ENCODE data around the gene DPM1.

DPM1 gene

DNA sequence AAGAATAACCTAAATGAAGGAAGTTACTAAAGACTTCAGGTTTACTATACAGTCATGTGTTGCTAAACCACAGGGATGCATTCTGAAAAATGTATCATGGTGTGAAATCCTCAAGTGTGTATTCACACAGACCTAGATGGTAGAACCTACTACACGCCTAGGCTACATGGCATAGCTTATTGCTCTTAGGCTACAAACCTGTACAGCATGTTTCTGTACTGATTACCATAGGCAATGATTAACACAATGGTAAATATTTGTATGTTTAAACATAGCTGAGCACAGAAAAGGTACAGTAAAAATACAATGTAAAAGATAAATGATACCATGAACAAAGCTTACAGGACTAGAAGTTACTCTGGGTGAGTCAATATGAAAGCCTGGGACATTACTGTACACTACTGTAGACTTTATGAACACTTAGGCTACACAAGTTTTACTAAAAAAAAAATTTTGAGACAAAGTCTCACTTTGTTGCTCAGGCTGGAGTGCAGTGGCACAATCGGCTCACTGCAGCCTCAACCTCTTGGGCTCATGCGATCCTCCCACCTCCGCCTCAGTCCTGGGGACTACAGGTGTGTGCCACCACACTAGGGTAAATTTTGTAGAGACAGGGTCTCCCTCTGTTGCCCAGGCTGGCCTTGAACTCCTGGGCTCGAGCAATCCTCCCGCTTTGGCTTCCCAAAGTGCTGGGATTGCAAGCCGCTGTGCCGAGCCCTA, 63.1 kb downstream of the DPM1 start:
- H3K4me3 ChIP-seq (ENCODE audit: low read depth, low read length), result no peak overlapping the region
- TF ChIP-seq, protein P1, sequence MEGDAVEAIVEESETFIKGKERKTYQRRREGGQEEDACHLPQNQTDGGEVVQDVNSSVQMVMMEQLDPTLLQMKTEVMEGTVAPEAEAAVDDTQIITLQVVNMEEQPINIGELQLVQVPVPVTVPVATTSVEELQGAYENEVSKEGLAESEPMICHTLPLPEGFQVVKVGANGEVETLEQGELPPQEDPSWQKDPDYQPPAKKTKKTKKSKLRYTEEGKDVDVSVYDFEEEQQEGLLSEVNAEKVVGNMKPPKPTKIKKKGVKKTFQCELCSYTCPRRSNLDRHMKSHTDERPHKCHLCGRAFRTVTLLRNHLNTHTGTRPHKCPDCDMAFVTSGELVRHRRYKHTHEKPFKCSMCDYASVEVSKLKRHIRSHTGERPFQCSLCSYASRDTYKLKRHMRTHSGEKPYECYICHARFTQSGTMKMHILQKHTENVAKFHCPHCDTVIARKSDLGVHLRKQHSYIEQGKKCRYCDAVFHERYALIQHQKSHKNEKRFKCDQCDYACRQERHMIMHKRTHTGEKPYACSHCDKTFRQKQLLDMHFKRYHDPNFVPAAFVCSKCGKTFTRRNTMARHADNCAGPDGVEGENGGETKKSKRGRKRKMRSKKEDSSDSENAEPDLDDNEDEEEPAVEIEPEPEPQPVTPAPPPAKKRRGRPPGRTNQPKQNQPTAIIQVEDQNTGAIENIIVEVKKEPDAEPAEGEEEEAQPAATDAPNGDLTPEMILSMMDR (IDR thresholded peaks at IDR 0.05; ENCODE audit: low read depth, low read length, missing control alignments), result no peak
- in situ Hi-C loops (cut with HindIII; ENCODE audit: low sequenced_read_pairs), result no loop called here
- DNase-seq (ENCODE audit: low read depth), result no peak

DNA sequence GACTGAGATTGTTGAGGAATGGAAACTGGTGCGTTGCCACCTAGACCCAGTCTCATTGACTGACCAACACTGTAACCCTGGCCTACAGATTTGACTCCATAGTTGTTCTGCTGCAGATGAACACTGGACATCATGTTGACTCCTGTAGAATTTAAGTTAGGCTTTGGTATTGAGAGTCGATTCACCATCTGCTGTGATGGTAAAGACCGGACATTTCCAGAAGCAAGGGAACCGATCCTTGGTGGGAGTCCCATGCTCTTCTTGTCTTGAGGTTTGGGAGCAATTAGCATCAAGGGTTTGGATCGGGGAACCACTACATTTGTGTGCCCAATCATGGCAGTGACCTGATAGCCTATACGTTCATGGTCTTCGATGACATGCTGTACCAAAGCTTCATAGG, 64.7 kb downstream of the DPM1 start:
- no peak overlapping the region for H3K4me3 ChIP-seq (ENCODE audit: low read depth, low read length)
- in situ Hi-C loops (cut with HindIII; ENCODE audit: low sequenced_read_pairs), result no loop called here
- DNase-seq (ENCODE audit: low read depth), result no peak
- TF ChIP-seq, protein P1 (IDR thresholded peaks at IDR 0.05; ENCODE audit: low read depth, low read length, missing control alignments), result no peak

DNA sequence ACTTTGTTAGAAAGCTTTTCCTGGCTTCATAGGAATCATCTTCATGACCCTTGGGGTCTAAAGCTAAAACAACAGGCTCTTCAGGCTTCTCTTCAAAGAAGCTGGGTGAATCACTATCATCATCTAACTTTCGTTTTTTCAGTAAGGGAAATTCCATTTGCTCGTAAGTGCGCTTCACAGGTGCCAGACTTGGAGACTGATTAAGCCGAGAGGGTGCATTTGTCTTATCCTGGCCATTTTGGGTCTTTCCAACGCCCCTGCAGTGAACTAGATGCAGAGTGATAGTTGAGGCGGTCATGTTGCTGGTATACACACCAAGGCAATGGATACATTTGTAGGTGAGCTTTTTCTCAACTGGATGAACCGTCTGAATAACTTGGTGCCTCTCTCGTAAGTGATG, 65.9 kb downstream of the DPM1 start:
- TF ChIP-seq, protein P1 (IDR thresholded peaks at IDR 0.05; ENCODE audit: low read depth, low read length, missing control alignments), result no peak
- in situ Hi-C loops (cut with HindIII; ENCODE audit: low sequenced_read_pairs), result no loop called here
- DNase-seq (ENCODE audit: low read depth), result no peak
- H3K4me3 ChIP-seq (ENCODE audit: low read depth, low read length), result no peak overlapping the region

DNA sequence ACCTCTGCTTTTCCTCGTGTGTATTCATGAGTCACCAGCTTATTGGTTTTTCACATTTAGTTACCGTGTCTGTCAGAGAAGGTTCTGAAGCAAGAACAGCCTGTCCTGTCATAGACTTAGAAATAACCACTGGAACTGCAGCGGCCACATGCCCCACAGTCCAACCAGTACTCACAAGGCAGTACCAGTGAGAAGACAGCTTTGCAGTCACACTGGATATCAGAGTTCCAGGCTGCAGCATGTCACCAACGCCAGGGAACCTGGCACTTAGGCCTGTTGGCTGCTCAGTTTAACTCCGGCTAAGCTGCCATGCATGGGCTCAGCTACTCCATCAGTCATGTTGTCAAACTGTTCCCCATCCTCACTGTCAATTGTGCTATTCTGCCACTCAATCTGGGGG, 67.2 kb downstream of the DPM1 start:
- H3K4me3 ChIP-seq (ENCODE audit: low read depth, low read length), result no peak overlapping the region
- TF ChIP-seq, protein P1 (IDR thresholded peaks at IDR 0.05; ENCODE audit: low read depth, low read length, missing control alignments), result no peak
- in situ Hi-C loops (cut with HindIII; ENCODE audit: low sequenced_read_pairs), result no loop called here
- no peak for DNase-seq (ENCODE audit: low read depth)

DNA sequence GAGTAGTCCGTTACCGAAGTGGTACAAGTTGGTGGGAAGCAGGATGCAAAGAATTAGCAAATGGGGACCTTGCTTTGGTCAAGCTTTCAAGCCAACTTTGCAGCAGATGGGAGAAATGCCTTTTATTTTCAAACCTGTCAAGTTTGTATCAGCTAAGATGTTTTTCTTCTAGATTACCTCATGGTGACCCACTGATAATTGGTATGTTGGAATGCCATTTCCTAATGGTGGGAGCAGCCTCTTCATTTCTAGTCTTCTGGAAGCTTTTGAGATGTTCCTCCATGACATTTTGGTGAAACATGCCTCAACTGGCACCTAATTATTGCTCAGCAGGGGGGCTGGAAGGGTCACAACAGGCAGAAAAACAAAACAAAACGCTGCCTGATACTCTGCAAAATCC, 70.8 kb downstream of the DPM1 start:
- no peak for DNase-seq (ENCODE audit: low read depth)
- in situ Hi-C loops (cut with HindIII; ENCODE audit: low sequenced_read_pairs), result loop anchor here (5.0 kb wide), 1 partner anchor 75 kb away; no protein-coding TSS in a partner anchor

DNA sequence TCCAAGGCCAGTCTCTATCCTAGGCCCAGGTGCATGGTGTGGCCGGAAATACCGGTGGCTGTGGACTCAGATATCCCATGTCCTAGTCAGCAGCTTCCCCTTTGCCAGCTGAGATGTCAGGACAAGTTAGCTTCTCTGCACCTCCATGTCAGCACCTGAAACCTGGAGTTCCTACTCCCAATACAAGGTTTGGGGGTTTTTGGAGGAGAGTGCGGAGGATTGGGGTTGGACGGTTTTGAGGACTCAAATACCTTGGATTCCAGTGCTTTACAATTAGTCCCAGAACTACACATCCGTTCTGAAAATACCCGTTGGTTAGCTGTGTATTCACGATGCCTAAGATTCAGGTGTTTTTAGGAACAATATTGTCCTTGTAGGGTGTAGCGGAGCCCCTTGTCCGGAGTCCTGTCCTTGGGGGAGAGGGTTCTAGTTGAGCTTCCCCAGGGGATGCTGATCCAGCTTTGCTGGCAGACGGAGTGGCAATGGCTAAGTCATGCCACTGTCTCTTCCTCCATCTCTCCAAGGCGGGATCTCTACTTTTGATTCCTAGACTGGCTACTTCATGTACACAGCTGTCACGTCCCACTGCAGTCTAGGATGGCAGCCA, 72.0 kb downstream of the DPM1 start:
- H3K4me3 ChIP-seq (ENCODE audit: low read depth, low read length), result no peak overlapping the region
- DNase-seq (ENCODE audit: low read depth), result no peak
- in situ Hi-C loops (cut with HindIII; ENCODE audit: low sequenced_read_pairs), result loop anchor here (5.0 kb wide), 1 partner anchor 74 kb away; no protein-coding TSS in a partner anchor
- TF ChIP-seq, protein P1 (IDR thresholded peaks at IDR 0.05; ENCODE audit: low read depth, low read length, missing control alignments), result no peak

More for the DNA sequence above, 70.8 kb downstream of the DPM1 start:
- no peak overlapping the region for H3K4me3 ChIP-seq (ENCODE audit: low read depth, low read length)
- TF ChIP-seq, protein P1 (IDR thresholded peaks at IDR 0.05; ENCODE audit: low read depth, low read length, missing control alignments), result no peak

Measured in astrocyte of the cerebellum (primary cell).